HG03469 (cell line): ENCODE results near the gene MTERF1.
"Not testable (repeated sequence)": the region's sequence is repeated elsewhere in the genome, so short reads cannot be mapped to it uniquely, and the experiment has no call there.

Experiments
- ATAC-seq: cut with Tn5 transposase; IDR thresholded peaks from one replicate; pipeline ENCODE4 v1.9.1; 2021; ENCODE audit warnings: mild to moderate bottlenecking, moderate library complexity, moderate number of reproducible peaks; ENCODE audit not compliant: unreplicated experiment

The MTERF1 gene, protein sequence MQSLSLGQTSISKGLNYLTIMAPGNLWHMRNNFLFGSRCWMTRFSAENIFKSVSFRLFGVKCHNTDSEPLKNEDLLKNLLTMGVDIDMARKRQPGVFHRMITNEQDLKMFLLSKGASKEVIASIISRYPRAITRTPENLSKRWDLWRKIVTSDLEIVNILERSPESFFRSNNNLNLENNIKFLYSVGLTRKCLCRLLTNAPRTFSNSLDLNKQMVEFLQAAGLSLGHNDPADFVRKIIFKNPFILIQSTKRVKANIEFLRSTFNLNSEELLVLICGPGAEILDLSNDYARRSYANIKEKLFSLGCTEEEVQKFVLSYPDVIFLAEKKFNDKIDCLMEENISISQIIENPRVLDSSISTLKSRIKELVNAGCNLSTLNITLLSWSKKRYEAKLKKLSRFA

DNA sequence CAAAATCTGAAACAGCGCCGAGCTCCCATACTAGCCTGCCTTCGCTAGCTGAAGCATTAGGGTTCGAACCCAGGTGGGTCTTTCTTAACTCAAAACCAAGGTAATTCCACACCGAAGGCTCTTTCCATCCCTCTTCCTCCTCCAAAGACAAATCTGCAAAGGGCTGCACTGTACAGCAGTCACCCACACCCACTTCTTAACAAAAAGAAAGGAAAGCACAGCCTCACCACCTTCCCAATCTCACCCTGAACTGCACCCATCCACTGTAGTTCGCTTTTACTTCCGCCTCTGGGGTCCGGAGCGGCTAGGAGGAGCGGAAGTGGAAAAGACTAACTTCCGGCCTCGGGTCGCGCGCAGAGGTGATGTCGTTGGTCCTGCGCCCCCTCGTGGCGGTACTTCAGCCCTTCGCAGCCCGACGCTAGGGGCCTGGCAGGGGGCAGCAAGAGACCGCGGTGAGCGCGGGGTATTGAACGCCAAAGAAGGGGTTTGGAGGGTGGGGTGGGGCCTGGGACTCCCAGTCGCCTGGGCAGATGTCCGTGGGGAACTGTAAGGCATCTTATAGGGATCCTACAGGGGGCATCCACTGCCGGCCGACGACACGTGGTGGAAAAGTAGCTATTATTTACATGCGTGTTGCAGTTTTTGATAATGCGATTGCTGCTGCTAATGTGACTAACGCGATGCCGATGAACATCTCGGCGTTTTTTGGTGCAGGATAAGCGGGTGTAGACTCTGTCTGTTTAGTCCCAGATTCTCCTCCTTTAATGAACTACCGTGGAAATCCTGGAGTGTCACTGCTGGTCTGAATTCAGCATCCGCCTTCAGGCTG, at the start of gene MTERF1:
MTERF1 (minus strand) TSS at position 290 of the 829 bp plus-strand sequence. CDS start 619 bp downstream, outside the sequence.
- ATAC-seq: peak; percentile 95

DNA sequence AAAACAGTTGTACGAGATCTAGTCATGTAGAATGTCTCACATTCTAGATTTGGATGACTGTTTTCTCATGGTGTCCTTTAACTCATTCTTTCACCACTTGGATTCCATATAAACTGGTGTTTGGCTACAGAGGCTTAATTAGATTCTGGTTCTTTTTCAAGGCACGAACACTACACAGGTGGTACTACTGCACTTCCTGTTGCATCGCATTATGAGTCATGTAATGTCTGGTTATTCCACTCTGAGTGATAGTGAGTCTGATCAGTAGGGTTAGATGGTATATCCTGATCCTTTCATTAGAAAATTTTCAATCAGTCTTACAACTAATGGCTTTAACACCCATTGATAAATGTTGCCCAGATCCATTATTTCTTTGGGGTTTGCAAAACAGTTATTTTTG, 49.0 kb upstream of the MTERF1 start:
- ATAC-seq: peak; percentile 86

DNA sequence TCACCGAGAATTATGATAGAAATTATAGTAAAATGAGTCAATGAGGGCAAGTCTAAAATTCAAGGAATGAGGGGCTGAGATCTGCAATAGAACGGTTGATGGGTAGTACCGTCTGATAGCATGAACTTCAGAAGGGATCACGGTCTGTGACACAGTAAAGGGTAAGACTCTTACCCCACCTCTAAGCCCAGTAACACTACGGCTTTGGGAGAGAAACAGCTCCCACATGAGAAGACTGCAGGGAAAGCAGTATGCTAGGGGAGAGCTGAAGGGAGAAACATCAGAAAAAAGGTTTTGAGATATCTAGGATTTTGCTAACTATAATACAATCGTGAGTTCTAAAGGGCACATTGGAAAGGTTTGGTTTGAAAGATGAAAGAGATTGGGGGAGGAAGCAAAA, 47.4 kb upstream of the MTERF1 start:
- no peak for ATAC-seq

DNA sequence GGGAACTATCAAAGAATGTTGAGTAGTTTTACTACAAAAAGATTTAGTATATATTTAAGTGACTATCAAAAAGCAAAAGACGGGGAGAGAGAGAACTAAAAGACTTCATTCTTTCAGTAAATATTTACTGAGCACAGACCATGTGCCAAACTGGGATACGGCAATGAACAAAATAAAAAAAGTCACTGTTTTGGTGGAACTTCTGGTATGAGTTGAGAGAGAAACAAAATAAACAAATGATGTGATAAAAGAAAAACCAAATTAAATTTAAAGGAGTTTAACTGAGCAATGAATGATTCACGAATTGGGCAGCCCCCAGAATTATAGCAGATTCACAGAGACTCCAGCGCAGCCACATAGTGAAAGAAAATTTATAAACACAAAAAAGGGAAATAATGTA, 42.4 kb upstream of the MTERF1 start:
- no peak for ATAC-seq

DNA sequence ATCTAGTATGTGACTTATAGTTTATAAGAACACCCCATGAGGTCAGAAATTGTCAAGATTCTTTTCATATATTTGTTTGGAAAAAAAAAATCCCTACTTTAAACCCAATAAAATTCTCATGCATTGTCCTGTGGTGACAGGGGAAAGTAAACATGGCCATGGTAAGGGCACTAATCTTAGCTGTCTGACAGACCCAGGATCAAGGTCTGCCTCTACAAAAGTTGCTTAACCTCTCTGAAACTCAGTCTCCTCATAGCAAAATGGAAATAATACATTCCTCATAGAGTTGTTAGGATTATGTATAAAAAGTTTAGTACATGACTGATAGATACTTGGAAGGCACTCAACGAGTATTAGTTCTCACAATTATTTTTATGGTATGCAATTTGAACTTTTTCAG, 37.9 kb upstream of the MTERF1 start:
- ATAC-seq: no peak

DNA sequence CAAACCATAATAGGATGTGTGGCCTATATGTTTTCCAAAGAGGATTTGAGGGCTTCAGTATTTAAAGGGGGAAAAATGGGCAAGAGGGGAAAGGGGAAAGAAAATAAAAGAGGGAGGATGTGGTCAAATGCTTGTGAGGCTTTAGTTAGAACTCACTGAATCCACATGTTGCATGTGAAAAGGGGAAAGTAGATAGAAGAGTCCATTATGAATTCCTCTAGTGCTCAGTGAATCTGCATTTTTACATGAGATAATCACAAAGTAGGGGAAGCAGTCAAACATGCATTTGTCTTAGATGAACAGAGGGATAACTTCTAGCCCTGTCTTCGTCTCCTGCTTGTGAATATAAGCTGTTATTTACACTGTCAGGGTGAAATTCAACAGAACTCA, 35.5 kb upstream of the MTERF1 start:
- ATAC-seq: no peak

DNA sequence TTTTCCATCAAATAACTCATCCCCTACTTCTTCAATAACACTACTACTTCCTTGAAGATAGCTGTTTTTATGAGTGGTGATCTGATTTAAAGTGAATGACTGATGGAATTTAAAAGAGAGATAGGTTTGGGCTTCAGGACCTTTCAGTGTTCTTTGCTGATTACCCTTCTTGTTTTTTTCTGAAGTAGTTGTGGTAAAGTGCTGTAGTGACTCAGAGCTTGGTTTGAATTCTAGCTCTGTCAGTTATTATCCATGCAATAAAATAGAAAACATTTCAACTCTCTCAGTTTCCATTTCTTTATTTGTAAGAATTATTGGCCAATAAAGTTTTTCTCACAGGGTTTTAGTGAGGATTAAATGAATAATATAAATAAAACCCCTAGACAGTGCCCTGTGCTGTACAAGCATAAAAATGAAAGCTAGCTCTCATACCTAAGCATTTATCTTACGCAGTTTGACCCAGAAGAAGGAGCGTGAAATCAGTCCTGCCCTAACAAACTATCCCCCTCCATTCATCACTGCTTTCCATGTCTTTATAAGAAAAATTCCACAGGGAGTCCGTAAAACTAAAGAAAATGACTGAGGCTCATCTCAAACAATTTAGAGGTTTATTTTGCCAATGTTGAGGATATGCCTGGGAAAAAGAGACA, 35.0 kb upstream of the MTERF1 start:
- no peak for ATAC-seq

DNA sequence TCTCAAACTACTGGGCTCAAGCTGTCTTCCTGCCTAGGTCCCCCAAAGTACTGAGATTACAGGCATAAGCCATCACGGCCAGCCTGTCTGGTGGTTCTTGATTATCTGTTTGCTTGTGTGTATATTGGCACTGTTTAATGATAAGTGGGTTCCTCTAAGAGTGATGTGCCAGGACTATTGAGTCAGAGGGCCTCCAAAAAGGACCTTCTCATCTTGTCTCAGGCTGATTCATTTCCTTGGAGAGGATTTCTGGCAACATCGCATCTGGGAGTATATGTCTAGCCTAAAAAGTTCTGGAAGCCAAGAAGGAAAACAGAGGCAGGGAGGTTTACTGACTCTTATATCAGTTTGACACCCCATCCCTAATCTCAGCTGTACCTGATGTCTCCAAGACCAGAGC, 33.1 kb upstream of the MTERF1 start:
- ATAC-seq: no peak

DNA sequence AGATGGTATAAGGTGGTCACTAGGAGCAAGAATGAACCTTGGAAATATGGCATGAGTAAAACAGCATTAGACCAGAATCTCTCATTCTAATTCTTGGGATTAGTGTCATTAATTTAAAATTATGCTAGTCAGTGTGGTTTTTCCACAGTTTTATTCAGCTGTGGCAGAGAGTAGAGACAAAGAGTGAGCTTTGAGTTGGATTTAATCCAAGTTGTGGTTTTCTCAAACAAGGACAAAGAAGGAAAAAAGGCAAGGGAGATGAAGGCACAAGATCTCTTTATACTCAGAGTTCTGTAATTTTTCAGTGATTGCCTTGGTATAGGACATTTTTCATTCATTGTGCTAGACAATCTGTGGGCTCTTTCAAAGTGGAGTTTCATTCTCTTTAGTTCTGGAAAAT, 32.0 kb upstream of the MTERF1 start:
- no peak for ATAC-seq

DNA sequence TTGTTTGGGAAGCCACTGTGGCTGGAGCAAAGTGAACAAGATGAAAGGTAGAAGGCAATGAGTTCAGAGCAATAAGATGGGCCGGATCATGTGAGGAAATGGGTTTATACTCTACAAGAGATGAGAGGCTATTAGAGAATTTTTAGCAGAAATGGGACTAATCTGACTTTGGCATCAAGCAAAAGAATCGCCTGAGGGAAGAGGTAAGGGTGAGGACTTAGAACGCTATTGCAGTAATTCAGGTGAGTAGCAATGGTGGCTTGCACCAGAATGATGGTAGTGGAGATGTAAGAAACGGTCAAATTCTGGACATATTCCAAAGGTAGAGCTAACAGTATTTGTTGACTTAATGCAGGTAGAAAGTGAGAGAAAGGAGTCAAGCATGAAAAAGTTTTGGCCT, 30.6 kb upstream of the MTERF1 start:
- ATAC-seq: no peak

DNA sequence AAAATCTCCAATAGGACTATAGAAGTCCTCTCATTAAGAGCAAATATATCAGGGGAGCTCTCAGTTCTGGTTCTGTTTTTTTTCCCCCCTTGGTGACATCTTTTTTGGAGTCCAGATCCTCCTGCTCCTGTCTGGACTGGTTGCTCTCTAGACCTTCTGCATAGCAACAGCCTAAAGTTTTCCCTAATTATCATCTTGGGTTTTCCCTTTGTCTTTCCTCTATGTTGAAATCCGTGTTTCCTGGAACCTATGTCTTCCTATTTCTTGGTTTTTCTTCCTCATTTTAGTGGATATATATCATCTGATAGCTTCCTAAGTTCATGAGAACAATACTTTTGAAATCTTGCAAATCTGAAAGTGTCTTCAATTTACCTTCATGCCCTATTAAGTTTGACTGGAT, 29.7 kb upstream of the MTERF1 start:
- ATAC-seq: no peak

DNA sequence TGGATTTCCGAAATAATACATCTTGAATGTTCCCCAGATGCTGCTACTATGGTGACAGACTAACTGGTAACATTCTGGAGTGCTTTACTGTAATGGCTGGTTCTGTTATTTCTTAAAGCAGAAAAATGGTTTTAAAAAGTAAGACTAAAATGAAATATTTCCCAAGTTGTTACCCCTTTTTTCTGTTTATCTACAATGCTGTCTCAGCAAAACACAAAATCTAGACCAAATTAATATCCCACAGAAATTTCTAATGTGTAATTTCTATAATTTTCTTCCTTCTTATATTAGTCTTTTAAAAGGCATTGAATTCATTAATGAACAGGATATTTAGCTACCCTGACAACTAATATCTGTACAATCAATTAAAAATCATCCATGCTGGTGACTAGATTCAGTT, 19.1 kb upstream of the MTERF1 start:
- no peak for ATAC-seq

DNA sequence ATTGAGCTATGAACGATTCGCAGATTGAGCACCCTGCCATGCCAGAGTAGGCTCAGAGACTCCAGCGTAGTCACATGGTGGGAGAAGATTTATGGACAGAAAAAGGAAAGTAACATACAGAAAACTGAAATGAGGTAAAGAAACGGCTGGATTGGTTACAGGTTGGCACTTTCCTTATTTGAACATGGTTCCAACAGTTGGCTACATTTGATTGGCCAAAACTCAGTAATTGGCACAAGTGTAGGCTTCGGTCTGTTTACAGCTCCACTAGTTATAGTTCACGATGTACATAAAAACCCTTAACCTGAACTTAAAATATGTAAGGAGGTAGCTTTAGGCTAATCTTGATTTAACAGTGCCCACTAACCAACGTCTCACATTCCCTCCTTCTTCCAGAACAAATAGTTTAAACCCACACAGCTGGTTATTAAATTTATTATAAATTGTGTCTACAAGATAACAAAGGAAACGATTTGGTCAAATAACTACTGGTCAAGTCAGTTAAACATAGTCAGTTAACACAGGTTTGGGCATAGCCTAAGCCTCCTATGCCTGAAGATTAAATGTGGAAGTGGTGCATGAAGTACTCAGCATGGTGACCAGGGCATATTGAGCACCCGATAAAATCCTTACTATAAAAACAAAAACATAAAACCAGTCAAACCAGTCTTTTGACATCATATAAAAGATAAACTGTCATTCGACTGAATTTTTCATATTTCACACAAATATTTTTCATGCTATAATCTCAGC, 17.9 kb upstream of the MTERF1 start:
- no peak for ATAC-seq

DNA sequence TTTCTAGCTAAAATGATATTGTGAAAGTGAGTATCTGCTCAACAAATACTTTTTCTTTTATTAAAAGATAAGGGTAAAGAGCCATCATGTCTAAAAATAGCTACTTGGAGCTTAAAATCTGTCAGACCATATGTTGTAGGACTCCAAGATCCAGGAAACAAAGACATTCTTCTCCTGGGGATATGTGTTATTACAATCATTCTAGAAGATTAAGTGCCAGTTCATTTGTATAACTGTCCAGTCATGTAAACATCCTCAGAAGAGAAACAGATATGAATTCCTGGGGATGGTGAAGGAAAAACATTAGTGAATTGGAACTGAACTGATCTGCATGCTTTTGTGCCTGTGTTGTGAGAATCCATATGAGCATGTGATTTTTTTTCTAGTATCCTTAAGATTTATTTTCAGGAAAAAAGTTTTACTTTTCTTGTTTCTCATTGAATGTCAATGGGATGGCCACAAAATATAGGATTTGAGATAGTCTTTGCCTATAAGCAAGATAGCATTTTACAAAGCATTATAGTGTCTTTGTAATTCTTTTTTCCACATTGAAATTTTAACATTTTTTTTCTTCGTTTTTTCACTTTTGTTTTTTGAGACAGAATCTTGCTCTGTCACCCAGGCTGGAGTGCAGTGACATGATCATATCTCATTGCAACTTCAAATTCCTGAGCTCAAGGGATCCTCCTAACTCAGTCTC, 14.4 kb upstream of the MTERF1 start:
- no peak for ATAC-seq

DNA sequence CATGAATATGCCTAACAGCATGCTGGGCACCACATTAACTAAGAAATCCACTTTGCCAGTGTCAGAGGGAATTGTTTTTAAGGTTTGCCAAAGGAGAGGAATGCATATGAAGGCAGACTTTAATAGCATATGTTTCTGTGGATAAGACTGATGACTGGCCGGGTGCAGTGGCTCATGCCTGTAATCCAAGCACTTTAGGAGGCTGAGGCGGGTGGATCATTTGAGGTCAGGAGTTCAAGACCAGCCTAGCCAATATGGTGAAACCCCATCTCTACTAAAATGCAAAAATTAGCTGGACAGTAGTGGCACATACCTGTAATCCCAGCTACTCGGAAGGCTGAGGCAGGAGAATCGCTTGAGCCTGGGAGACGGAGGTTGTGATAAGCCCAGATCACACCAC, 13.2 kb upstream of the MTERF1 start:
- not testable (repeated sequence) for ATAC-seq

DNA sequence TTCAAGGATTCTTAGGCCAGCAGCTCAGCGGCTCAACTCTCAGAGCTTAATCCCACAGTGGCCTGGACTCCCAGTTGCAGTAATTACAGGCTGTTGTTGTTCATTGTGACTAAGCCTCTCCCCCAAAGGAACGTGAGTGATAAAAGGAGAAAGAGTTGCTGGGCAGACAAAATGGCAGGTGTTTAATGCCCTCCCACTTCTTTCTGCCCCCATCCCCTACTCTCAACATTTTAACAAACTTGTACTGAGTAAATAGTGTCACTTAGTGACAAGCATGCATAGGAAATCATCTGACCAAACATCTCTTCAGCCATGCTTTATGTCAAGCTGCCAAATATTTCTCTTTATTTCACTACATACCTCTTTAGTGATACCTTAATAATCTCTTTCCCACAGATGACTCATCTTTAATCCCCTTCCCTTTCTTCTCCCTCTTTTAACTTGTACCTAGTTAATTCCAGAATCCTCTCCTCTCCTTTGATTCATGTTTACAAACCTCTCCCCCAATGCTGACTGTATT, 12.4 kb upstream of the MTERF1 start:
- ATAC-seq: no peak

DNA sequence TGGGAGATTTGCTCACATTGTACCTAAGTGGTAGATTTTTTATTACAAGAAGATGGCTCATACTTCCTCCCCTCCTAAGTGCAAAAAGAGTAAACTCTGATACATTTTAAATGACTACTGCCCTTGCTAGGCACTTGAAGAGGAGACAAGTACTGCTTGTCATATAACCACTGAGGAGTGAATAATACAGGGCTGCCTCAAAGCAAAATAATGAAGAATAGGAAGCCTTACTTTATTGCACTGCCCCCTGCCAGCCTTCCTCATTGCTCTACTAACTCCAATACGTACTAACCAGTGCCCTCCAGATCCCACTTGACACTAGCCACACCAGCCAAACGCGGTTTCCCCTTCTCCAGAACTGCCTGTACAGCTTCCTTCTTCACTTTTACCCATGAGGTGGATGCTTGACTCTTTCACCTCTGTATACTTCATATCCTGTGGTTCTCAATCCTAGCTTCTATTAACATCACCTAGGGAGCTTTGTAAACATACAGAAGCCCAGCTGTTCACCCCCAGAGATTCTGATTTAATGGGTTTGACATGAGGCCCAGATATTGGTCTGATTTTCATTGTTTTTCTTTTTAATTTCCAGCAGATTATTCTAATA, 11.7 kb upstream of the MTERF1 start:
- no peak for ATAC-seq

DNA sequence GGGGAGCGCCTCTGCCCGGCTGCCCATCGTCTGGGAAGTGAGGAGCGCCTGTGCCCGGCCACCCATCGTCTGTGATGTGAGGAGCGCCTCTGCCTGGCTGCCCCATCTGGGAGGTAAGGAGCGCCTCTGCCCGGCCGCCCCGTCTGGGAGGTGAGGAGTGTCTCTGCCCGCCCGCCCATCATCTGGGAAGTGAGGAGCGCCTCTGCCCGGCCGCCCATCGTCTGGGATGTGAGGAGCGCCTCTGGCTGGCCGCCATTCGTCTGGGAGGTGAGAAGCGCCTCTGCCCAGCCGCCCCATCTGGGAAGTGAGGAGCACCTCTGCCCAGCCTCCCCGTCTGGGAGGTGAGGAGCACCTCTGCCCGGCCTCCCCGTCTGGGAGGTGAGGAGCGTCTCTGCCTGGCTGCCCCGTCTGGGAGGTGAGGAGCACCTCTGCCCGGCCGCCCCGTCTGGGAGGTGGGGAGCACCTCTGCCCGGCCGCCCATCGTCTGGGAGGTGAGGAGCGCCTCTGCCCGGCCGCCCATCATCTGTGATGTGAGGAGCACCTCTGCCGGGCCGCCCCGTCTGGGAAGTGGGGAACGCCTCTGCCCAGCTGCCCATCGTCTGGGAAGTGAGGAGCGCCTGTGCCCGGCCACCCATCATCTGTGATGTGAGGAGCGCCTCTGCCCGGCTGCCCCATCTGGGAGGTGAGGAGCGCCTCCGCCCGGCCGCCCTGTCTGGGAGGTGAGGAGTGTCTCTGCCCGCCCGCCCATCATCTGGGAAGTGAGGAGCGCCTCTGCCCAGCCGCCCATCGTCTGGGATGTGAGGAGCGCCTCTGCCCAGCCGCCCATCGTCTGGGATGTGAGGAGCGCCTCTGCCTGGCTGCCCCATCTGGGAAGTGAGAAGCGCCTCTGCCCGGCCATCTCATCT, 8.0 kb upstream of the MTERF1 start:
- ATAC-seq: not testable (repeated sequence)
